T-cell (primary cell): ENCODE measurements around the gene KRTAP15-1. TPM values are rescaled to one million over a fixed set of nuclear protein-coding genes. Genes with fewer than 3 reads are reported as not detected.

Experiments used
- ATAC-seq, 4 experiments: fragments of 200-7000 bp in 3 of 4; fragments of 150-1000 bp in 1 of 4; cut with Tn5 transposase; replicated peaks in 1 of 4; 1 replicate in 3 of 4; 2 replicates in 1 of 4; pipeline ENCODE4 v1.10.0; 2021; ENCODE audit warnings: moderate library complexity in 3 of 4, mild to moderate bottlenecking in 2 of 4, moderate number of reproducible peaks in 1 of 4
- CTCF ChIA-PET, 2 donors: fragments of 300-600 bp; sonication (Branson Sonifier 250); formaldehyde crosslinking; loops; one replicate each; lab custom pipeline; 2022; ENCODE audit warnings: antibody characterized with exemption in 2 of 2; lab: Charles Lee
- POLR2A ChIA-PET, 2 donors: fragments of 300-600 bp; sonication (Branson Sonifier 250); formaldehyde crosslinking; loops; one replicate each; lab custom pipeline; 2022; ENCODE audit warnings: antibody characterized with exemption in 2 of 2; lab: Charles Lee
- DNase-seq, 35 experiments: peaks; one replicate each; pipeline versions ENCODE4 v3.0.0 to v3.0.0-alpha.2; 2013 to 2023
- H3K27ac ChIP-seq: one replicate; pipeline ENCODE4 v1.5.1; 2013; ENCODE audit warnings: low read length
- H3K27me3 ChIP-seq, 2 experiments: replicated peaks in 1 of 2; 1 replicate in 1 of 2; 2 replicates in 1 of 2; pipeline versions ENCODE4 v1.6.1 to v1.7.0; 2013; ENCODE audit warnings: low read length in 1 of 2, mixed read lengths in 1 of 2; ENCODE audit not compliant: control insufficient read depth in 2 of 2, insufficient read depth in 2 of 2; ENCODE audit errors: extremely low read depth in 1 of 2
- H3K36me3 ChIP-seq, 2 donors: 1 replicate in 1 of 2; 2 replicates in 1 of 2; pipeline versions ENCODE4 v1.6.1 to v1.7.0; 2013; ENCODE audit warnings: low read length in 1 of 2; ENCODE audit not compliant: control insufficient read depth in 2 of 2, insufficient read depth in 1 of 2; ENCODE audit errors: extremely low read depth in 1 of 2
- H3K4me1 ChIP-seq, 2 experiments: 1 replicate in 1 of 2; 2 replicates in 1 of 2; pipeline versions ENCODE4 v1.6.1 to v1.7.0; 2013; ENCODE audit warnings: low read length in 2 of 2, mixed read lengths in 1 of 2; ENCODE audit not compliant: insufficient read depth in 2 of 2, control insufficient read depth in 1 of 2; ENCODE audit errors: extremely low read depth in 1 of 2
- H3K4me3 ChIP-seq, 2 donors: 1 replicate in 1 of 2; 2 replicates in 1 of 2; pipeline versions ENCODE4 v1.5.1 to v1.7.0; 2013; ENCODE audit warnings: mild to moderate bottlenecking in 2 of 2, low read length in 1 of 2, moderate library complexity in 1 of 2; ENCODE audit not compliant: control insufficient read depth in 1 of 2; ENCODE audit errors: extremely low read depth in 1 of 2
- H3K9me3 ChIP-seq: 2 replicates; pipeline ENCODE4 v1.7.0; 2013
- H3K27ac Mint-ChIP-seq, 2 donors: one replicate each; pipeline ENCODE4 v1.8.0; 2020 to 2021; ENCODE audit warnings: mild to moderate bottlenecking in 2 of 2, mixed read lengths in 2 of 2
- H3K27me3 Mint-ChIP-seq, 2 donors: one replicate each; pipeline ENCODE4 v1.8.0; 2021 to 2022; ENCODE audit warnings: mixed read lengths in 2 of 2
- H3K36me3 Mint-ChIP-seq: one replicate; pipeline ENCODE4 v1.8.0; 2021; ENCODE audit warnings: mixed read lengths
- H3K4me1 Mint-ChIP-seq, 3 donors: one replicate each; pipeline ENCODE4 v1.8.0; 2020 to 2022; ENCODE audit warnings: mixed read lengths in 3 of 3, mild to moderate bottlenecking in 1 of 3
- H3K4me3 Mint-ChIP-seq, 3 donors: one replicate each; pipeline ENCODE4 v1.8.0; 2020 to 2022; ENCODE audit warnings: mild to moderate bottlenecking in 3 of 3, mixed read lengths in 3 of 3, moderate library complexity in 3 of 3
- H3K9me3 Mint-ChIP-seq, 3 donors: one replicate each; pipeline ENCODE4 v1.8.0; 2020 to 2022; ENCODE audit warnings: mixed read lengths in 3 of 3
- WGBS: methylation state at CpG from one replicate; pipeline ENCODE4 v1.1.5; 2013; ENCODE audit warnings: missing lambda C conversion rate; ENCODE audit not compliant: insufficient coverage; 5-methylcytosine and 5-hydroxymethylcytosine counted together
- total RNA-seq, 35 experiments: library from RNA in 6 of 35; stranded (reverse) in 6 of 35; fragments of 120-200 nt in 1 of 35; gene quantifications; one replicate each; pipeline versions ENCODE4 v1.2.1 to v1.2.4 and lab custom pipeline; 2013 to 2026

The KRTAP15-1 gene
- total RNA-seq, 5 donors from 2014 or later (not counting 1 experiment from before 2014, with no cell fraction given), result not detected

DNA sequence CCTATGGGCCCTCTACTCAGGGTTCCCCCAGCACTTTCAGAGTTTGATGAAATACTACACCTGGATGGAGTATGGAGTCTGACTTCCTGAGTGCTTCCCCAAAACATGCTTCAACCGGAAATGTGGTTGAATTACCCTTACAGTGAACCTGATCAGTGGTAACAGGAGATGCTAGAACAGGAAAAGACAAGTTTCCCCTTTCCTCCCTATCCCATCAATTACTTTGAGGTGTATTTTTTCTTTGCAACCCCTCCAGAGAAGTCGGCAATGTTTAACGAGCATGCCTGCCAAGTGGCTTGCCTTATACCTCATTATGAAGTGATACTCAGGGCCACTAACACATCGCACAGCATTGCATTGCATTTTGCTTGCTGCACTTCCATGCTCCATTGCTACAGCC is 7.0 kb downstream of the KRTAP15-1 start:
- no peak for ATAC-seq
- no peak for DNase-seq
- WGBS, result 0% methylated on average over 3 of the region's 4 CpGs
- H3K9me3 ChIP-seq, result no peaks in the 10 kb centered on the region
- no peaks in the 10 kb centered on the region for H3K36me3 ChIP-seq
- H3K9me3 Mint-ChIP-seq, result no peaks in the 10 kb centered on the region
- no peaks in the 10 kb centered on the region for H3K4me1 ChIP-seq
- peaks cover 2 to 8% of the 10 kb centered on the region in 2 donors for H3K27me3 Mint-ChIP-seq
- ChIA-PET CTCF (no interaction called here), POLR2A (no interaction called here)
- no peaks in the 10 kb centered on the region for H3K36me3 Mint-ChIP-seq
- no peak overlapping the region for H3K27ac ChIP-seq
- H3K4me1 Mint-ChIP-seq, result no peaks in the 10 kb centered on the region
- no peak overlapping the region for H3K4me3 ChIP-seq
- no peak overlapping the region for H3K4me3 Mint-ChIP-seq
- H3K27ac Mint-ChIP-seq, result no peak overlapping the region
- no peaks in the 10 kb centered on the region for H3K27me3 ChIP-seq

GRCh38 chr21:30448514-30448913 is 8.4 kb downstream of the KRTAP15-1 start:
- Mint-ChIP-seq H3K9me3 (no peaks in the 10 kb centered on the region), H3K36me3 (no peaks in the 10 kb centered on the region), H3K27me3 (peaks cover 2 to 8% of the 10 kb centered on the region in 2 donors), H3K4me3 (no peak overlapping the region), H3K4me1 (no peaks in the 10 kb centered on the region), H3K27ac (no peak overlapping the region)
- Histone ChIP-seq H3K9me3 (no peaks in the 10 kb centered on the region), H3K36me3 (no peaks in the 10 kb centered on the region), H3K4me3 (no peak overlapping the region), H3K4me1 (no peaks in the 10 kb centered on the region), H3K27ac (no peak overlapping the region), H3K27me3 (no peaks in the 10 kb centered on the region)
- no CpG with 5 or more reads among the region's 3 CpGs for WGBS
- no peak for DNase-seq
- no peak for ATAC-seq
- ChIA-PET POLR2A (no interaction called here), CTCF (no interaction called here)

DNA sequence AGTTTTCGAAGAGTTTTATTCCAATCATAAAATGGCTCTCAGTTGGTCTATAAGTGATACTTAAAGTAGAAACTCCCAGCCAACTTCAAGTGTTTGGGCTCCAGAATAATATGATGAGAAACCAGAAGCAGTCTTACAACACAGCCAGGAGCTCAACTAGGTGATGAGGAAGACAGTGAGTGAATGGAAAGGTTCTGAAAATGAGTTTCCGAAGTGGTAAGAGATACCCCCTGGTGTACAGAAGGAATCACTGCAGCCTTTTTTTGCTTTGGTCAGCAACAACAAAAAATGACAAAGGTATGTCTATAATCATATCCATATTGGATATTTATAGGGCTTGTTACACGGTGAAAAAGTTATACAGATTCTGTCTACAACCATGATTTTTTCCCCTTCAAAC is 23.6 kb downstream of the KRTAP15-1 start:
- H3K9me3 ChIP-seq, result no peaks in the 10 kb centered on the region
- Mint-ChIP-seq H3K9me3 (peaks cover 0 to 3% (median 0%) of the 10 kb centered on the region in 3 donors), H3K4me3 (no peak overlapping the region), H3K27ac (no peak overlapping the region), H3K36me3 (no peaks in the 10 kb centered on the region), H3K27me3 (peaks cover 4 to 8% of the 10 kb centered on the region in 2 donors), H3K4me1 (no peaks in the 10 kb centered on the region)
- no peaks in the 10 kb centered on the region for H3K27me3 ChIP-seq
- H3K4me3 ChIP-seq, result no peak overlapping the region
- no peaks in the 10 kb centered on the region for H3K4me1 ChIP-seq
- POLR2A ChIA-PET, result no interaction called here
- CTCF ChIA-PET, result no interaction called here
- H3K36me3 ChIP-seq, result no peaks in the 10 kb centered on the region
- no peak for ATAC-seq
- DNase-seq, result no peak
- no CpG with 5 or more reads among the region's 3 CpGs for WGBS
- H3K27ac ChIP-seq, result no peak overlapping the region

GRCh38 chr21:30468900-30469714 is 29.0 kb downstream of the KRTAP15-1 start:
- Mint-ChIP-seq H3K27me3 (peaks cover 4 to 8% of the 10 kb centered on the region in 2 donors), H3K36me3 (no peaks in the 10 kb centered on the region), H3K27ac (no peak overlapping the region), H3K9me3 (peaks cover 0 to 3% (median 0%) of the 10 kb centered on the region in 3 donors), H3K4me3 (no peak overlapping the region), H3K4me1 (no peaks in the 10 kb centered on the region)
- CTCF ChIA-PET, result interaction anchor here in 1 of 2 donors (0.6 kb wide), 1 partner anchor 587 kb away, joined by 3 read pairs; no protein-coding TSS in a partner anchor
- DNase-seq, result no peak
- no peak for ATAC-seq
- no CpG with 5 or more reads among the region's 6 CpGs for WGBS
- Histone ChIP-seq H3K4me1 (no peaks in the 10 kb centered on the region), H3K27me3 (no peaks in the 10 kb centered on the region), H3K9me3 (no peaks in the 10 kb centered on the region), H3K36me3 (no peaks in the 10 kb centered on the region), H3K27ac (no peak overlapping the region), H3K4me3 (no peak overlapping the region)
- POLR2A ChIA-PET, result no interaction called here

DNA sequence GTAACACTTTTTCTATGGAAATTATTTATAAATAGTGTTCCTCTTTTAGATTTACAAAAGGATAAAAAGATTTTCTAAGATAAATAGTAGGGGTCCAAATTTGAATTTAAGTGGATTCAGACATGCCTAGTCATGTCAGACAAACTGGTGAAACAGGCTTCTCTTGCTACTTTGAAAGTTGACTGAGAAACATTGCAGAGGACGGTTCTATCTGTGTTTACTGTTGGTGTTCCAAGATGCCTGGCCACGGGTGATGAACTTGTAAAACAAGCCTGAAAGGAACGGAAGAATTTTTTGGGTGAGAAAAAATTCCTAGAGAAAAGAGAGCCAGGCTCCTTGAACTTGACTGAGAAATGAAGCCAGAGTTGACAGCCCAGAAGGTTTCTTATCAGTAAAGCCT is 37.9 kb downstream of the KRTAP15-1 start:
- ChIA-PET CTCF (no interaction called here), POLR2A (no interaction called here)
- Histone ChIP-seq H3K36me3 (no peaks in the 10 kb centered on the region), H3K4me3 (no peak overlapping the region), H3K27ac (no peak overlapping the region), H3K27me3 (no peaks in the 10 kb centered on the region), H3K9me3 (no peaks in the 10 kb centered on the region), H3K4me1 (no peaks in the 10 kb centered on the region)
- Mint-ChIP-seq H3K36me3 (no peaks in the 10 kb centered on the region), H3K27me3 (peaks cover 0 to 3% of the 10 kb centered on the region in 2 donors), H3K4me3 (no peak overlapping the region), H3K27ac (no peak overlapping the region), H3K4me1 (no peaks in the 10 kb centered on the region), H3K9me3 (no peaks in the 10 kb centered on the region)
- DNase-seq (no peak), ATAC-seq (no peak)
- WGBS, result 63% methylated on average over 3 of the region's 3 CpGs

GRCh38 chr21:30479259-30479658 is 39.2 kb downstream of the KRTAP15-1 start:
- Mint-ChIP-seq H3K4me1 (no peaks in the 10 kb centered on the region), H3K27me3 (peaks cover 0 to 3% of the 10 kb centered on the region in 2 donors), H3K36me3 (no peaks in the 10 kb centered on the region), H3K4me3 (no peak overlapping the region), H3K9me3 (no peaks in the 10 kb centered on the region), H3K27ac (no peak overlapping the region)
- H3K36me3 ChIP-seq, result no peaks in the 10 kb centered on the region
- CTCF ChIA-PET, result no interaction called here
- ATAC-seq, result no peak
- POLR2A ChIA-PET, result no interaction called here
- no peaks in the 10 kb centered on the region for H3K9me3 ChIP-seq
- H3K27me3 ChIP-seq, result no peaks in the 10 kb centered on the region
- H3K4me1 ChIP-seq, result no peaks in the 10 kb centered on the region
- 23% methylated on average over 2 of the region's 4 CpGs for WGBS
- no peak overlapping the region for H3K4me3 ChIP-seq
- no peak overlapping the region for H3K27ac ChIP-seq
- DNase-seq, result no peak
